Left lung (tissue), 10 donors: ENCODE measurements around the gene DELE1. TPM values are rescaled to one million over a fixed set of nuclear protein-coding genes. Genes with fewer than 3 reads are reported as not detected.

Experiments
- ATAC-seq: fragments of 200-7000 bp; cut with Tn5 transposase; one replicate; pipeline ENCODE4 v1.9.1; 2020; ENCODE audit warnings: moderate library complexity
- DNase-seq, 4 donors: peaks; one replicate each; pipeline ENCODE4 v3.0.0-alpha.2; 2013 to 2020
- H3K27ac ChIP-seq, 2 donors: fragments of 200-600 bp; sonication (generic) in 1 of 2; one replicate each; pipeline versions ENCODE4 v1.5.0 to v1.8.0; 2020 to 2021
- H3K27me3 ChIP-seq, 2 donors: fragments of 200-600 bp; sonication (generic) in 1 of 2; one replicate each; pipeline versions ENCODE4 v1.5.0 to v1.8.0; 2020 to 2021
- H3K36me3 ChIP-seq, 2 donors: fragments of 200-600 bp; sonication (generic) in 1 of 2; one replicate each; pipeline versions ENCODE4 v1.5.0 to v1.8.0; 2020 to 2021
- H3K4me1 ChIP-seq, 2 donors: fragments of 200-600 bp; one replicate each; pipeline ENCODE4 v1.8.0; 2021
- H3K4me3 ChIP-seq, 2 donors: fragments of 200-600 bp; sonication (generic) in 1 of 2; one replicate each; pipeline versions ENCODE4 v1.5.0 to v1.8.0; 2020 to 2021; ENCODE audit warnings: mild to moderate bottlenecking in 1 of 2
- H3K9me3 ChIP-seq, 2 donors: fragments of 200-600 bp; sonication (generic) in 1 of 2; one replicate each; pipeline versions ENCODE4 v1.5.0 to v1.8.0; 2020 to 2021
- CTCF ChIP-seq, 2 donors: fragments of 200-600 bp; sonication (generic) in 1 of 2; IDR thresholded peaks; one replicate each; pipeline versions ENCODE4 v1.5.0 to v1.8.0; 2021; ENCODE audit warnings: antibody characterized with exemption in 2 of 2
- intact Hi-C, 2 donors: fragments of 100-400 bp; cut with DNase I; formaldehyde crosslinking; loops; one replicate each; pipeline versions ENCODE4 v1.11.2 to v1.14.2; 2022
- polyA plus RNA-seq, 6 donors: library from polyadenylated mRNA; unstranded; fragments of 120-200 nt; gene quantifications; one replicate each; pipeline ENCODE4 v1.2.1, GENCODE V29; 2013; ENCODE audit not compliant: insufficient read length in 6 of 6
- total RNA-seq, 2 donors: library from RNA; stranded (reverse); fragmentation: NEBNext Ultra II Directional; extraction: Animal tissue kit (Norgen Biotek cat#: 25700); gene quantifications; one replicate each; pipeline ENCODE4 v1.2.1, GENCODE V29; 2021
- donor health status: DM: no; HTN: yes; CAD: no.
- donor health status: DM: no; HTN: no; CAD: no.

Gene DELE1
- total and polyA plus RNA-seq, 8 donors, result 74.1 to 168 (median 148) TPM

GRCh38 chr5:141966275-141966962 is 42.7 kb downstream of the DELE1 start:
- H3K9me3 ChIP-seq, result no peaks in the 10 kb centered on the region
- no peak overlapping the region for H3K27ac ChIP-seq
- TF ChIP-seq CTCF (IDR thresholded peaks at IDR 0.05), result no peak
- H3K27me3 ChIP-seq, result no peaks in the 10 kb centered on the region
- no peak overlapping the region for H3K4me3 ChIP-seq
- DNase-seq (no peak), ATAC-seq (no peak)
- no peaks in the 10 kb centered on the region for H3K36me3 ChIP-seq
- peaks cover 10 to 28% of the 10 kb centered on the region in 2 donors for H3K4me1 ChIP-seq
- intact Hi-C loops, result no loop called here

- Histone ChIP-seq H3K9me3 (no peaks in the 10 kb centered on the region), H3K4me1 (peaks cover 10 to 26% of the 10 kb centered on the region in 2 donors), H3K36me3 (peaks cover 0 to 4% of the 10 kb centered on the region in 2 donors), H3K4me3 (no peak overlapping the region), H3K27me3 (no peaks in the 10 kb centered on the region), H3K27ac (no peak overlapping the region)
- TF ChIP-seq CTCF (IDR thresholded peaks at IDR 0.05), result no peak
- no peak for DNase-seq
- intact Hi-C loops, result no loop called here
- no peak for ATAC-seq
Observed at GRCh38 chr5:141966963-141967333, 43.3 kb downstream of the DELE1 start.

GRCh38 chr5:141968914-141969608 is 45.4 kb downstream of the DELE1 start, which contains the start of gene RNF14:
RNF14 (plus strand) TSS chr5:141969105; CDS start chr5:141973589, 4,484 bp downstream.
- Histone ChIP-seq H3K9me3 (no peaks in the 10 kb centered on the region), H3K27ac (peak within 1 kb of the TSS; percentile 96 to 98), H3K4me3 (peak within 1 kb of the TSS; percentile 70 to 73), H3K36me3 (peaks cover 0 to 25% of the 10 kb centered on the region in 2 donors), H3K27me3 (no peaks in the 10 kb centered on the region), H3K4me1 (peaks cover 10 to 31% of the 10 kb centered on the region in 2 donors)
- intact Hi-C loops, result no loop called here
- DNase-seq (peak; percentile 87 to 100 (median 96)), ATAC-seq (peak; percentile 98)
- TF ChIP-seq CTCF (IDR thresholded peaks at IDR 0.05), result peak; percentile 92 to 99

GRCh38 chr5:141969783-141970771 is 46.4 kb downstream of the DELE1 start:
- H3K27ac ChIP-seq, result peak overlapping the region; percentile 96 to 98
- peak overlapping the region; percentile 70 to 73 for H3K4me3 ChIP-seq
- ATAC-seq, result peak; percentile 8
- intact Hi-C loops, result no loop called here
- DNase-seq, result no peak
- H3K36me3 ChIP-seq, result peaks cover 0 to 35% of the 10 kb centered on the region in 2 donors
- peaks cover 10 to 36% of the 10 kb centered on the region in 2 donors for H3K4me1 ChIP-seq
- no peak for TF ChIP-seq CTCF (IDR thresholded peaks at IDR 0.05)
- no peaks in the 10 kb centered on the region for H3K27me3 ChIP-seq
- H3K9me3 ChIP-seq, result no peaks in the 10 kb centered on the region
